NOMO-1 treated with dmso at 0.1 percent for 144 hours (cell line): ENCODE data around the gene COMMD7.

ENCODE experiments used
- DNase-seq: peaks from one replicate; lab custom pipeline; 2025; ENCODE audit not compliant: unreplicated experiment; lab: John Stamatoyannopoulos, UW

The COMMD7 gene

GRCh38 chr20:32652739-32653526 lies 90.3 kb downstream of the COMMD7 start:
- peak; percentile 56 for DNase-seq
